Gastroesophageal sphincter (tissue), 3 donors: Measurements from ENCODE around the gene ZRANB3.

Experiments used
- EP300 ChIP-seq: sonication (generic); formaldehyde crosslinking; IDR thresholded peaks from one replicate; pipeline ENCODE4 v1.6.1; 2017; ENCODE audit warnings: antibody characterized with exemption, mild to moderate bottlenecking
- POLR2AphosphoS5 ChIP-seq: sonication (generic); formaldehyde crosslinking; IDR thresholded peaks from one replicate; pipeline ENCODE4 v1.6.1; 2017; ENCODE audit warnings: antibody characterized with exemption
- TF ChIP-seq, protein P1 (sequence below), 4 experiments: fragments of 200-600 bp in 2 of 4; fragments of 450-650 bp in 2 of 4; sonication (generic) in 1 of 4; IDR thresholded peaks; one replicate each; pipeline ENCODE4 v1.5.1; 2017 to 2019; ENCODE audit warnings: antibody characterized with exemption in 4 of 4, mild to moderate bottlenecking in 2 of 4, moderate library complexity in 2 of 4

DNA sequence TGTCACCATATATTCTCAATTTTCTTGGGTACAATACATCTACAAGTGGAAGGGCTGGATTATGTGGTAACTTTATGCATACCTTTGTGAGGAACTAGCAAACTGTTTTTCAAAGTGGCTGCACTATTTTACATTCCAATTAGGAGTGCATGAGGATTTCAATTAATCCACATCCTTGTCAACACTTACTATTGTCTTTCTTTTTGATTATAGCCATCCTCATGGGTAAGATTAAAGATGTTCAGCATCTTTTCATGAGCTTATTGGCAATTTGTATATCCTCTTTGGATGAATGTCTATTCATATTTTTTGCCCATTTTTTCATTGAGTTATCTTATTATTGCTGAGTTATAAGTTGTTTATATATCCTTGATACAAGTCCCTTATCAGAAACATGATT lies 73.7 kb downstream of the ZRANB3 start:
- TF ChIP-seq, protein P1, sequence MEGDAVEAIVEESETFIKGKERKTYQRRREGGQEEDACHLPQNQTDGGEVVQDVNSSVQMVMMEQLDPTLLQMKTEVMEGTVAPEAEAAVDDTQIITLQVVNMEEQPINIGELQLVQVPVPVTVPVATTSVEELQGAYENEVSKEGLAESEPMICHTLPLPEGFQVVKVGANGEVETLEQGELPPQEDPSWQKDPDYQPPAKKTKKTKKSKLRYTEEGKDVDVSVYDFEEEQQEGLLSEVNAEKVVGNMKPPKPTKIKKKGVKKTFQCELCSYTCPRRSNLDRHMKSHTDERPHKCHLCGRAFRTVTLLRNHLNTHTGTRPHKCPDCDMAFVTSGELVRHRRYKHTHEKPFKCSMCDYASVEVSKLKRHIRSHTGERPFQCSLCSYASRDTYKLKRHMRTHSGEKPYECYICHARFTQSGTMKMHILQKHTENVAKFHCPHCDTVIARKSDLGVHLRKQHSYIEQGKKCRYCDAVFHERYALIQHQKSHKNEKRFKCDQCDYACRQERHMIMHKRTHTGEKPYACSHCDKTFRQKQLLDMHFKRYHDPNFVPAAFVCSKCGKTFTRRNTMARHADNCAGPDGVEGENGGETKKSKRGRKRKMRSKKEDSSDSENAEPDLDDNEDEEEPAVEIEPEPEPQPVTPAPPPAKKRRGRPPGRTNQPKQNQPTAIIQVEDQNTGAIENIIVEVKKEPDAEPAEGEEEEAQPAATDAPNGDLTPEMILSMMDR (IDR thresholded peaks at IDR 0.05) = no peak
- TF ChIP-seq POLR2AphosphoS5 (no peak), EP300 (no peak)
